MM.1S (cell line): Measurements from ENCODE around the gene VWC2.

Source experiments
- CTCF ChIP-seq: fragments of 300-600 bp; sonication (generic); IDR thresholded peaks from 2 replicates; pipeline ENCODE4 v1.5.1; 2016; ENCODE audit warnings: antibody characterized with exemption, low read length, mixed read lengths
- EZH2 ChIP-seq: fragments of 300-600 bp; sonication (generic); optimal IDR thresholded peaks from 2 replicates; pipeline ENCODE3; 2017; ENCODE audit warnings: low read depth, mild to moderate bottlenecking, antibody characterized with exemption, low read length, mixed read lengths
- EZH2phosphoT487 ChIP-seq: fragments of 300-600 bp; sonication (generic); IDR thresholded peaks from 2 replicates; pipeline ENCODE4 v1.6.1; 2018; ENCODE audit warnings: antibody characterized with exemption, low read length

GRCh38 chr7:49823566-49823965 is 50.1 kb downstream of the VWC2 start:
- TF ChIP-seq CTCF (no peak), EZH2phosphoT487 (no peak), EZH2 (no peak)
